ENCODE data around the gene FLT4. TPM values are rescaled to one million over a fixed set of nuclear protein-coding genes. Genes with fewer than 3 reads are reported as not detected.

FLT4 gene
- polyA plus RNA-seq, 2 of the 4 experiments (the other 2 are of a cell fraction) = 2.0 to 2.6 TPM

DNA sequence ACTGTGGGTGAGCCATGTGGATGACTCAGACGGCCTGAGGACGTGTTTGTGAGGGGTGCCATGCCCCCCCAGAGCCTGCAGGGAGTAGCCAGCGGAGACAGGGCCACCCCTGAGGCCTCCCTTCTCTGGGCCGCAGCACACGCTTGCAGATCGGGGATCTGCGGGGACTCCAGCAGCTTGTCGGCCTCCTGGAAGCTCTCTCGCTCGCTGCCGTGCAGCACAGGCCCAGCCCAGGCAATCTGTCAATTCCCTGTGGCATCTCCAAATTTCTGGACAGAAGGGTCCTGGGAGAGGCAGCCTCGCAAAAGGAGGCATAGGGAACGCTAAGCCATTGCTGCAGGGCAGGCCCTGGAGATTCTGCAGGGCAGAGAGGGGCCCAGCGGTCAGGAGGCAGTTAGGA lies 21.2 kb downstream of the FLT4 start:
- H3K4me3 ChIP-seq = no peak overlapping the region
- H3K27ac ChIP-seq = no peak overlapping the region
- H3K9me3 ChIP-seq = no peaks in the 10 kb centered on the region
- FAIRE-seq = no peak
- TF ChIP-seq RNF2 (IDR thresholded peaks at IDR 0.05; ENCODE audit: borderline replicate concordance, low read depth) = no peak
- TF ChIP-seq, protein P1, sequence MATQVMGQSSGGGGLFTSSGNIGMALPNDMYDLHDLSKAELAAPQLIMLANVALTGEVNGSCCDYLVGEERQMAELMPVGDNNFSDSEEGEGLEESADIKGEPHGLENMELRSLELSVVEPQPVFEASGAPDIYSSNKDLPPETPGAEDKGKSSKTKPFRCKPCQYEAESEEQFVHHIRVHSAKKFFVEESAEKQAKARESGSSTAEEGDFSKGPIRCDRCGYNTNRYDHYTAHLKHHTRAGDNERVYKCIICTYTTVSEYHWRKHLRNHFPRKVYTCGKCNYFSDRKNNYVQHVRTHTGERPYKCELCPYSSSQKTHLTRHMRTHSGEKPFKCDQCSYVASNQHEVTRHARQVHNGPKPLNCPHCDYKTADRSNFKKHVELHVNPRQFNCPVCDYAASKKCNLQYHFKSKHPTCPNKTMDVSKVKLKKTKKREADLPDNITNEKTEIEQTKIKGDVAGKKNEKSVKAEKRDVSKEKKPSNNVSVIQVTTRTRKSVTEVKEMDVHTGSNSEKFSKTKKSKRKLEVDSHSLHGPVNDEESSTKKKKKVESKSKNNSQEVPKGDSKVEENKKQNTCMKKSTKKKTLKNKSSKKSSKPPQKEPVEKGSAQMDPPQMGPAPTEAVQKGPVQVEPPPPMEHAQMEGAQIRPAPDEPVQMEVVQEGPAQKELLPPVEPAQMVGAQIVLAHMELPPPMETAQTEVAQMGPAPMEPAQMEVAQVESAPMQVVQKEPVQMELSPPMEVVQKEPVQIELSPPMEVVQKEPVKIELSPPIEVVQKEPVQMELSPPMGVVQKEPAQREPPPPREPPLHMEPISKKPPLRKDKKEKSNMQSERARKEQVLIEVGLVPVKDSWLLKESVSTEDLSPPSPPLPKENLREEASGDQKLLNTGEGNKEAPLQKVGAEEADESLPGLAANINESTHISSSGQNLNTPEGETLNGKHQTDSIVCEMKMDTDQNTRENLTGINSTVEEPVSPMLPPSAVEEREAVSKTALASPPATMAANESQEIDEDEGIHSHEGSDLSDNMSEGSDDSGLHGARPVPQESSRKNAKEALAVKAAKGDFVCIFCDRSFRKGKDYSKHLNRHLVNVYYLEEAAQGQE (IDR thresholded peaks at IDR 0.05) = no peak
- TF ChIP-seq, protein P2, sequence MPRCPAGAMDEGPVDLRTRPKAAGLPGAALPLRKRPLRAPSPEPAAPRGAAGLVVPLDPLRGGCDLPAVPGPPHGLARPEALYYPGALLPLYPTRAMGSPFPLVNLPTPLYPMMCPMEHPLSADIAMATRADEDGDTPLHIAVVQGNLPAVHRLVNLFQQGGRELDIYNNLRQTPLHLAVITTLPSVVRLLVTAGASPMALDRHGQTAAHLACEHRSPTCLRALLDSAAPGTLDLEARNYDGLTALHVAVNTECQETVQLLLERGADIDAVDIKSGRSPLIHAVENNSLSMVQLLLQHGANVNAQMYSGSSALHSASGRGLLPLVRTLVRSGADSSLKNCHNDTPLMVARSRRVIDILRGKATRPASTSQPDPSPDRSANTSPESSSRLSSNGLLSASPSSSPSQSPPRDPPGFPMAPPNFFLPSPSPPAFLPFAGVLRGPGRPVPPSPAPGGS (IDR thresholded peaks at IDR 0.05) = no peak
- TF ChIP-seq, protein P3, sequence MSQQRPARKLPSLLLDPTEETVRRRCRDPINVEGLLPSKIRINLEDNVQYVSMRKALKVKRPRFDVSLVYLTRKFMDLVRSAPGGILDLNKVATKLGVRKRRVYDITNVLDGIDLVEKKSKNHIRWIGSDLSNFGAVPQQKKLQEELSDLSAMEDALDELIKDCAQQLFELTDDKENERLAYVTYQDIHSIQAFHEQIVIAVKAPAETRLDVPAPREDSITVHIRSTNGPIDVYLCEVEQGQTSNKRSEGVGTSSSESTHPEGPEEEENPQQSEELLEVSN (IDR thresholded peaks at IDR 0.05; ENCODE audit: borderline replicate concordance, low read depth) = no peak
- TF ChIP-seq CHD2 (IDR thresholded peaks at IDR 0.05; ENCODE audit: low read length, partially characterized antibody) = no peak
- TF ChIP-seq PHF8 (IDR thresholded peaks at IDR 0.05; ENCODE audit: borderline replicate concordance, low read depth) = no peak
- no peak for TF ChIP-seq HOXB5 (CRISPR knock-in tag; IDR thresholded peaks at IDR 0.05)
- TF ChIP-seq JUN (IDR thresholded peaks at IDR 0.05) = no peak
- no peak for TF ChIP-seq RARB (CRISPR knock-in tag; IDR thresholded peaks at IDR 0.05)
- no peak for TF ChIP-seq HOXA7 (CRISPR knock-in tag; IDR thresholded peaks at IDR 0.05)
- no peak for TF ChIP-seq MAFK (IDR thresholded peaks at IDR 0.05; ENCODE audit: partially characterized antibody)
- no peak for TF ChIP-seq CBX2 (IDR thresholded peaks at IDR 0.05; ENCODE audit: borderline replicate concordance, low read depth)
- no peak for TF ChIP-seq EP300 (IDR thresholded peaks at IDR 0.05)
- TF ChIP-seq HOXB13 (CRISPR knock-in tag; IDR thresholded peaks at IDR 0.05; ENCODE audit: low read depth) = no peak
- no peak for TF ChIP-seq MYC (IDR thresholded peaks at IDR 0.05; ENCODE audit: borderline replicate concordance, low read length)
- no peak for TF ChIP-seq CHD4 (IDR thresholded peaks at IDR 0.05; ENCODE audit: borderline replicate concordance)
- TF ChIP-seq JUNB (IDR thresholded peaks at IDR 0.05) = no peak
- TF ChIP-seq GATA3 (IDR thresholded peaks at IDR 0.05; ENCODE audit: borderline replicate concordance) = no peak
- no peak for TF ChIP-seq EHMT2 (IDR thresholded peaks at IDR 0.05; ENCODE audit: low read depth)
- H3K4me2 ChIP-seq = no peak overlapping the region
- no peak for ATAC-seq
- no peak for DNase-seq (ENCODE audit: low read depth in 1 of 2, low spot score in 1 of 2)
- WGBS (ENCODE audit: missing lambda C conversion rate) = 74% methylated on average over 14 of the region's 14 CpGs
- POLR2A ChIA-PET = no interaction called here
- no peaks in the 10 kb centered on the region for H3K4me1 ChIP-seq
- CTCF ChIA-PET = interaction anchor here (0.8 to 4.1 kb wide), 2 partner anchors 9 to 141 kb away, joined by 3 to 32 read pairs; no protein-coding TSS in a partner anchor

DNA sequence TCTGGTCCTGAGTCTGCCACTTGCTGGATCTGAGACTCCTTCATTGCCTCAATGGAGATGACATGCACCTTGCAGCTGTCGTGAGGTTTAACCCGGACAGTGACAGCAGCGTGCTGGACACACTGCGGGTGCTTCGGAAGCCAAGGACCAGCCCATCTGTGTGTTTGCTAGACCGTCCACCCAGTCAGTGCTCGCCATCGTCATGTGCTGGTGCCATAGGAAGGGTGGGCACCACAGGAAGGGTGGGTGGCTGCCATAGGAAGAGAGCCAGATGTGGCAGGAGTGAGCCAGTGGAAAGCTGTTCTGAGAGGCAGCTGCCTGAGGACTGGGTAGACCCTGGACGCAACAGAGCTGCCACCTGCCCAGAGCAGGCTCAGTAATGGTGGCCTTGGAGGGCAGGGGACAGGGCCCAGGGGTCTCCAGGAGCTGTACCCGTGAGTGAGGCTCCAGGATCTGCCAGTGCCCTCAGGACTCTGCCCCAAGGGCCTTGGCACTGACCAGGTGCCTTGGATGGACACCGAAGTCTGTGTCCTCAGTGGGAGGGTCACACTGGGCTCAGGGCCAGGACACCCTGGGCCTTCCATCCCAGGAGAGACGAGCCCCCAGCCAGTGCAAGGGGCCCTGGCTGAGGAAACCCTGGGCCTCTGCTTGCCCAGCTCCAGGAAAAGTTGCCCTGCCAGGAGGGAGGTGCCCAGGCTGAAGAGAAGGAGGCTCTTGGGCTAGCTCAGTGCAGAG lies 21.8 kb downstream of the FLT4 start:
- Histone ChIP-seq H3K27ac (no peak overlapping the region), H3K9me3 (no peaks in the 10 kb centered on the region), H3K4me3 (no peak overlapping the region), H3K4me2 (no peak overlapping the region), H3K4me1 (no peaks in the 10 kb centered on the region)
- WGBS (ENCODE audit: missing lambda C conversion rate) = 74% methylated on average over 8 of the region's 12 CpGs
- ATAC-seq = no peak
- no peak for DNase-seq (ENCODE audit: low read depth in 1 of 2, low spot score in 1 of 2)
- no peak for FAIRE-seq
- ChIA-PET POLR2A (no interaction called here), CTCF (interaction anchor here (4.1 kb wide), 1 partner anchor 8 kb away, joined by 32 read pairs; no protein-coding TSS in a partner anchor)
- TF ChIP-seq FOSB (CRISPR knock-in tag; IDR thresholded peaks at IDR 0.05) (no peak), MAZ (IDR thresholded peaks at IDR 0.05; ENCODE audit: borderline replicate concordance, low read depth, low read length) (no peak), SREBF2 (IDR thresholded peaks at IDR 0.05) (no peak), ZC3H11A (IDR thresholded peaks at IDR 0.05) (no peak), CHD4 (IDR thresholded peaks at IDR 0.05; ENCODE audit: borderline replicate concordance) (no peak), RCOR1 (IDR thresholded peaks at IDR 0.05; ENCODE audit: low read depth, low read length) (no peak), FOSL2 (IDR thresholded peaks at IDR 0.05) (no peak), FOSL2 (CRISPR knock-in tag; IDR thresholded peaks at IDR 0.05) (no peak), KDM1A (IDR thresholded peaks at IDR 0.05; ENCODE audit: low read depth) (no peak), HEYL (CRISPR knock-in tag; IDR thresholded peaks at IDR 0.05) (no peak), RNF2 (IDR thresholded peaks at IDR 0.05; ENCODE audit: borderline replicate concordance, low read depth) (no peak)
- TF ChIP-seq, protein P4, sequence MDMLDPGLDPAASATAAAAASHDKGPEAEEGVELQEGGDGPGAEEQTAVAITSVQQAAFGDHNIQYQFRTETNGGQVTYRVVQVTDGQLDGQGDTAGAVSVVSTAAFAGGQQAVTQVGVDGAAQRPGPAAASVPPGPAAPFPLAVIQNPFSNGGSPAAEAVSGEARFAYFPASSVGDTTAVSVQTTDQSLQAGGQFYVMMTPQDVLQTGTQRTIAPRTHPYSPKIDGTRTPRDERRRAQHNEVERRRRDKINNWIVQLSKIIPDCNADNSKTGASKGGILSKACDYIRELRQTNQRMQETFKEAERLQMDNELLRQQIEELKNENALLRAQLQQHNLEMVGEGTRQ (IDR thresholded peaks at IDR 0.05) = no peak
- TF ChIP-seq, protein P5, sequence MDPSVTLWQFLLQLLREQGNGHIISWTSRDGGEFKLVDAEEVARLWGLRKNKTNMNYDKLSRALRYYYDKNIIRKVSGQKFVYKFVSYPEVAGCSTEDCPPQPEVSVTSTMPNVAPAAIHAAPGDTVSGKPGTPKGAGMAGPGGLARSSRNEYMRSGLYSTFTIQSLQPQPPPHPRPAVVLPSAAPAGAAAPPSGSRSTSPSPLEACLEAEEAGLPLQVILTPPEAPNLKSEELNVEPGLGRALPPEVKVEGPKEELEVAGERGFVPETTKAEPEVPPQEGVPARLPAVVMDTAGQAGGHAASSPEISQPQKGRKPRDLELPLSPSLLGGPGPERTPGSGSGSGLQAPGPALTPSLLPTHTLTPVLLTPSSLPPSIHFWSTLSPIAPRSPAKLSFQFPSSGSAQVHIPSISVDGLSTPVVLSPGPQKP (IDR thresholded peaks at IDR 0.05; ENCODE audit: low read depth, low read length) = no peak
- TF ChIP-seq, protein P3 (IDR thresholded peaks at IDR 0.05; ENCODE audit: borderline replicate concordance, low read depth) = no peak

Measured in A549 (cell line).